Ammon's horn (tissue), 1 donor: ENCODE measurements around the gene FRMD4A.
"Not testable (repeated sequence)": the region's sequence is repeated elsewhere in the genome, so short reads cannot be mapped to it uniquely, and the experiment has no call there.

Experiments used
- DNase-seq: peaks from one replicate; pipeline ENCODE4 v3.0.0-alpha.2; 2016; ENCODE audit warnings: low spot score

Gene FRMD4A

GRCh38 chr10:13851906-13852305, 478.8 kb downstream of the FRMD4A start:
- no peak for DNase-seq

- no peak for DNase-seq
Measured at GRCh38 chr10:13848520-13849445, 481.9 kb downstream of the FRMD4A start.

- no peak for DNase-seq
Measured at GRCh38 chr10:13847201-13847631, 483.5 kb downstream of the FRMD4A start.

- no peak for DNase-seq
Measured at GRCh38 chr10:13845897-13846296, 484.8 kb downstream of the FRMD4A start.

GRCh38 chr10:13844651-13845050, 486.1 kb downstream of the FRMD4A start:
- no peak for DNase-seq

- no peak for DNase-seq
Measured at GRCh38 chr10:13842117-13842516, 488.6 kb downstream of the FRMD4A start.

- no peak for DNase-seq
Measured at GRCh38 chr10:13840036-13840435, 490.7 kb downstream of the FRMD4A start.

- DNase-seq: no peak
Measured at GRCh38 chr10:13839430-13839990, 491.2 kb downstream of the FRMD4A start.

- DNase-seq: no peak
Measured at GRCh38 chr10:13839030-13839429, 491.7 kb downstream of the FRMD4A start.

- no peak for DNase-seq
Measured at GRCh38 chr10:13837966-13838365, 492.8 kb downstream of the FRMD4A start.

- peak; percentile 58 for DNase-seq
Measured at GRCh38 chr10:13834581-13835286, 496.0 kb downstream of the FRMD4A start.

GRCh38 chr10:13831711-13832141, 499.0 kb downstream of the FRMD4A start:
- DNase-seq: peak; percentile 33

- no peak for DNase-seq
Measured at GRCh38 chr10:13830385-13830784, 500.3 kb downstream of the FRMD4A start.

GRCh38 chr10:13829790-13830189, 500.9 kb downstream of the FRMD4A start:
- no peak for DNase-seq

GRCh38 chr10:13828284-13828683, 502.4 kb downstream of the FRMD4A start:
- DNase-seq: not testable (repeated sequence)

GRCh38 chr10:13827076-13827797, 503.5 kb downstream of the FRMD4A start:
- no peak for DNase-seq

GRCh38 chr10:13823709-13824405, 506.9 kb downstream of the FRMD4A start:
- no peak for DNase-seq

- no peak for DNase-seq
Measured at GRCh38 chr10:13823096-13823708, 507.5 kb downstream of the FRMD4A start.

GRCh38 chr10:13822490-13822889, 508.2 kb downstream of the FRMD4A start:
- DNase-seq: no peak

GRCh38 chr10:13820964-13821337, 509.8 kb downstream of the FRMD4A start:
- DNase-seq: no peak
